ENCODE data around the gene CDC42BPB.

The CDC42BPB gene

DNA sequence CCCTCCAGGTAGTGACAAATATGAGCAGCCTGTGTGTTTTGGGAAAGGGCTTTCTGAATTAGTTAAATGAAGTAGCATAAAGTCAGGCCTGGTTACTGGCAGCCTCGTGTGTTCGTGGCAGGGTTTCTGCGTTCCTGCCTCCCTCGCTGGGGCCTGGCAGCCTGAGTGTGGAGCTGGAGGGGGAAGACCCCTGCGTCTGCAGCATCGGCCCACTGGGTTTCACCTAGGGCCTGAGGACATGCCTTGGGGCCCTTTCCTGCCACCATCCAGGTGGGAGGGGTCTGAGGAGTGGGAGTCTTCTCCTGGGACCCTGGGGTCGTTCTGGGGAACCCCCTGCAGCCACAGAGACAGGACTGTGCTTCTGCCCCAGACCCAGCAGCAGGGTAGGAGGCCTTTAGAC lies 155.3 kb downstream of the CDC42BPB start:
- H3K27ac ChIP-seq, result no peak overlapping the region
- H3K79me2 ChIP-seq, result no peaks in the 10 kb centered on the region
- no peak for TF ChIP-seq CTCF (IDR thresholded peaks at IDR 0.05)
- no peak overlapping the region for H3K9ac ChIP-seq
- no peak overlapping the region for H3K4me2 ChIP-seq (ENCODE audit: low read length)
- no peaks in the 10 kb centered on the region for H3K9me3 ChIP-seq (ENCODE audit: control insufficient read depth, low read length)
- no peak overlapping the region for H2AFZ ChIP-seq
- H3K36me3 ChIP-seq (ENCODE audit: control insufficient read depth, insufficient read depth, low read length), result no peaks in the 10 kb centered on the region
- no peaks in the 10 kb centered on the region for H3K4me1 ChIP-seq
- no peaks in the 10 kb centered on the region for H3K27me3 ChIP-seq (ENCODE audit: control insufficient read depth, insufficient read depth, low read length)
- no peak overlapping the region for H3K4me3 ChIP-seq (ENCODE audit: low read depth, low read length)

DNA sequence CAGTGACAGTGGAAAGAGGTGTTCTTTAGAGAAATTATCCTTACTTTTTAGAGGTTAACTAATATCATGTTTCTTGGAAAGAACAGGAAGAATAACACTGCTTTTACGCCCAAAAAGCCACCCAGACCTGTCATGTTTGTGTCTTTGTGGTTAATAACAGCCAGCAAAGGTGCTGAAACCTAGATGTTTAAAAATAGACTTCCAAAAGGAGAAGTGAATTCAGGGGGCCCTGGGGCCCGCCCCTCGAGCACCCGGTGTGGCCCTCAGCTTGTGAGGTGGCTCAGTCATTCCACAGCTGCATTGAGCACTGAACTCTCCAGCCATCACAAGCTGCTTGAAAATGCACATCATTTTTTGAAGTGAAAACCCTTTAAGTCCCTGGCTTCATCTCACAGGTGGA lies 155.7 kb downstream of the CDC42BPB start:
- H3K27me3 ChIP-seq (ENCODE audit: control insufficient read depth, insufficient read depth, low read length), result no peaks in the 10 kb centered on the region
- no peaks in the 10 kb centered on the region for H3K4me1 ChIP-seq
- no peaks in the 10 kb centered on the region for H3K9me3 ChIP-seq (ENCODE audit: control insufficient read depth, low read length)
- H3K4me3 ChIP-seq (ENCODE audit: low read depth, low read length), result no peak overlapping the region
- H3K27ac ChIP-seq, result no peak overlapping the region
- no peak for TF ChIP-seq CTCF (IDR thresholded peaks at IDR 0.05)
- no peaks in the 10 kb centered on the region for H3K36me3 ChIP-seq (ENCODE audit: control insufficient read depth, insufficient read depth, low read length)
- H2AFZ ChIP-seq, result no peak overlapping the region
- H3K9ac ChIP-seq, result no peak overlapping the region
- H3K4me2 ChIP-seq (ENCODE audit: low read length), result no peak overlapping the region
- H3K79me2 ChIP-seq, result no peaks in the 10 kb centered on the region

DNA sequence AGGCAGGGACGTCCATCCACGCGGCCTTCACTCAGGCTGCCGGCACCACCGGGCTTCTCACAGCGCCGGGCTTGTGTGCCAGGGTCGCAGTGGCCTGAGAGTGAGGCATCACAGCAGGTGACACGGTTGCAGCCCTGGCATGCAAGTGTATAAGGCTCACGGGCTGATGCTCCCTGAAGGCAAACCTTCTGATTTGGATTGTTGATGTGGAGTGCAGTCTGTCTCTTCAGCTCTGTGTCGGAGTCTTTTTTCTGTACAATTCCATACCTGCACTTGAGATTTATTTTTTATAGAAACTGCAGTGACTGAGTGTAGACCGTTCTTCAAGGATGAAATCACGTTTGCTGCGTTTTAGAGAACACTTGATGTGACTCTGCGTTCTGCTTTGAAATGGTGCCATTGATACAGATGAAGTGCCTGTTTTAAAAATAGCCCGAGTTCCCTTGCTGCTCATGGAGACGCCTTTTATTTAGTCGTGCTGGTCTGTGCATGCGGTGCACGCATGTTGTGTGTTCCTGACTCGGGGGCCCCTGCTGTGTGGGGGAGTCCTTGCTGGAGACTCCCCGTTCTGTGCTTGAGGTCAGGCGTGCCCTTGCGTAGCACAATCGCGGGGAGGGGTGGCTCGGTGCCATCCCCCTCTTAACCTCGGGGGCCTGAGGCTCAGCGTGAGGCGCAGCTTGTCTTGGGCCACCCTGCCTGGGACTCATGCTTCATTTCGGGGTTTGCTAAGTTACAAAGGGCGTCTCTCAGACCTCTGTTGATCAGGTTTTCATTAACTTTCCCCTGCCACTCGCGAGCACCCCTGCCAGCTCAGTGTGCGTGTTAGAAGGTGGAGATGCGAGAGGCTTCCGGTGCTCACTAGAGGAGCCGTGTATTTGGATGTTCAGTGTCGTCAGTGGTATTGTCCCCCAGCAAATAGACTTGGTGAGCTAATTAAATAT lies 156.4 kb downstream of the CDC42BPB start:
- no peaks in the 10 kb centered on the region for H3K79me2 ChIP-seq
- no peak overlapping the region for H3K9ac ChIP-seq
- H3K4me2 ChIP-seq (ENCODE audit: low read length), result no peak overlapping the region
- no peaks in the 10 kb centered on the region for H3K36me3 ChIP-seq (ENCODE audit: control insufficient read depth, insufficient read depth, low read length)
- no peaks in the 10 kb centered on the region for H3K9me3 ChIP-seq (ENCODE audit: control insufficient read depth, low read length)
- H3K4me3 ChIP-seq (ENCODE audit: low read depth, low read length), result no peak overlapping the region
- no peak for TF ChIP-seq CTCF (IDR thresholded peaks at IDR 0.05)
- no peak overlapping the region for H3K27ac ChIP-seq
- H2AFZ ChIP-seq, result no peak overlapping the region
- H3K27me3 ChIP-seq (ENCODE audit: control insufficient read depth, insufficient read depth, low read length), result no peaks in the 10 kb centered on the region
- H3K4me1 ChIP-seq, result no peaks in the 10 kb centered on the region

DNA sequence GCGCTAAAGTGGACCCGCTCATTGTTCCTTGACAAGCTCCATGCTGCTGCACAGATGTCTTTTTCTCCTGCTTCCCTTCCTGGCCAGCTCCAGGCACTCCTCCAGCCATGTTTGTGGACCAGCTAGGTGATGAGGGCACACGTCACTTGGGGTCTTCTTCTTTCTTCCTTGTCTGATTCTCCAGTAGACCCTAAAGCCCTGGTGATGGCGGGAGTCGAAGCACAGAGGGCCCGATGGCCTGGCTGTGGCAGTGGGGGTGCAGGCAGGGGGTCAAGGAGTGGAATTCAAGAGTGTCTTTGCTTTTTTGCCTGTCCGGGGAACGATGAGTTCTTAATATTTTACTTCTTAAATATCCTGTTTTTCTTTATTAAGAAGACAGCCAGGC lies 157.8 kb downstream of the CDC42BPB start:
- Histone ChIP-seq H3K4me3 (ENCODE audit: low read depth, low read length) (no peak overlapping the region), H3K36me3 (ENCODE audit: control insufficient read depth, insufficient read depth, low read length) (no peaks in the 10 kb centered on the region)
- no peak for TF ChIP-seq CTCF (IDR thresholded peaks at IDR 0.05)

More for the DNA sequence above, 157.8 kb downstream of the CDC42BPB start:
- Histone ChIP-seq H3K4me1 (no peaks in the 10 kb centered on the region), H2AFZ (no peak overlapping the region), H3K27me3 (ENCODE audit: control insufficient read depth, insufficient read depth, low read length) (no peaks in the 10 kb centered on the region), H3K27ac (no peak overlapping the region), H3K79me2 (no peaks in the 10 kb centered on the region), H3K9me3 (ENCODE audit: control insufficient read depth, low read length) (no peaks in the 10 kb centered on the region), H3K9ac (no peak overlapping the region), H3K4me2 (ENCODE audit: low read length) (no peak overlapping the region)

Data from parathyroid adenoma (tissue), 2 donors.